GM19043 (cell line): ENCODE measurements around the gene LRRC3C.
"Not testable (repeated sequence)": the region's sequence is repeated elsewhere in the genome, so short reads cannot be mapped to it uniquely, and the experiment has no call there.

Source experiments
- ATAC-seq: cut with Tn5 transposase; IDR thresholded peaks from one replicate; pipeline ENCODE4 v1.9.1; 2021; ENCODE audit warnings: low read depth; ENCODE audit not compliant: unreplicated experiment

Gene LRRC3C

GRCh38 chr17:39927101-39927928, at the start of gene LRRC3C, which contains the start of gene ORMDL3:
TSS of gene LRRC3C (plus strand) at chr17:39927732. CDS start at chr17:39941524, 13,792 bp downstream.
TSS of gene ORMDL3 (minus strand) at chr17:39927601. CDS start at chr17:39924203, 3,398 bp downstream.
- ATAC-seq: peak; percentile 65

- ATAC-seq: not testable (repeated sequence)
Measured at GRCh38 chr17:39886102-39886501, 41.4 kb upstream of the LRRC3C start.

GRCh38 chr17:39887078-39887477, 40.5 kb upstream of the LRRC3C start:
- no peak for ATAC-seq

GRCh38 chr17:39889200-39889599, 38.3 kb upstream of the LRRC3C start:
- ATAC-seq: no peak

- ATAC-seq: no peak
Measured at GRCh38 chr17:39894681-39895376, 32.7 kb upstream of the LRRC3C start.

- ATAC-seq: no peak
Measured at GRCh38 chr17:39898088-39898487, 29.4 kb upstream of the LRRC3C start.

GRCh38 chr17:39899215-39899614, 28.3 kb upstream of the LRRC3C start:
- no peak for ATAC-seq

- not testable (repeated sequence) for ATAC-seq
Measured at GRCh38 chr17:39902027-39902426, 25.5 kb upstream of the LRRC3C start.

- ATAC-seq: no peak
Measured at GRCh38 chr17:39903158-39903884, 24.2 kb upstream of the LRRC3C start.

- no peak for ATAC-seq
Measured at GRCh38 chr17:39904990-39905288, 22.6 kb upstream of the LRRC3C start.

- no peak for ATAC-seq
Measured at GRCh38 chr17:39908789-39909352, 18.7 kb upstream of the LRRC3C start.

- ATAC-seq: no peak
Measured at GRCh38 chr17:39913989-39914388, 13.5 kb upstream of the LRRC3C start.

- no peak for ATAC-seq
Measured at GRCh38 chr17:39915559-39915958, 12.0 kb upstream of the LRRC3C start.

GRCh38 chr17:39916918-39917317, 10.6 kb upstream of the LRRC3C start:
- ATAC-seq: no peak

- ATAC-seq: no peak
Measured at GRCh38 chr17:39919087-39919683, 8.3 kb upstream of the LRRC3C start.

GRCh38 chr17:39920218-39921210, 7.0 kb upstream of the LRRC3C start:
- no peak for ATAC-seq

GRCh38 chr17:39921323-39921722, 6.2 kb upstream of the LRRC3C start:
- no peak for ATAC-seq

GRCh38 chr17:39922006-39922405, 5.5 kb upstream of the LRRC3C start:
- ATAC-seq: no peak

GRCh38 chr17:39923230-39923629, 4.3 kb upstream of the LRRC3C start:
- no peak for ATAC-seq
